Neural cell (in vitro differentiated cells): ENCODE results near the gene PCDHB10.

Experiments
- TF ChIP-seq, protein P1 (sequence below): fragments of 450-650 bp; IDR thresholded peaks from 2 replicates; pipeline ENCODE4 v1.5.1; 2014; ENCODE audit warnings: antibody characterized with exemption, mild to moderate bottlenecking, moderate library complexity; ENCODE audit not compliant: poor library complexity, severe bottlenecking
- TF ChIP-seq, protein P2 (sequence below): IDR thresholded peaks from 2 replicates; pipeline ENCODE4 v1.6.1; 2012; ENCODE audit warnings: borderline replicate concordance

DNA sequence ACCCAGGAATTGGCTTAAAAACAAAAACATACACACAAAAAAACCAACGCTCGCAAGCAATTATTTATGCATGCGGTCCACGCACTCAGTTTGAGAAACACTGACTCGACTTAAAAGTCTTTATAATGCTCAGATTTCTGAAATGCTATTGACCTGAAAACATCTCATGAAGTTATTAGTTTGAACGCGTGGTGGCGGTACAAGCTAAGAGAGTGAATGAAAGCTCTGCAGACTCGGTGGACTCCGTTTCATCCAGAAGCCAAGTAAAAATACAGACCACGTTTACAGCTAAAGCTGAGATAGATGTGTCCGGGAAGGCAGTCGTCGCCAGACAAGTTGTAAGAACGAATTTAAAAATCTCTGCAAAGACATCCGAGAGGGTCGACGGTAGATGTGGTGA, 42.3 kb upstream of the PCDHB10 start, which contains the start of gene PCDHB6:
- TF ChIP-seq, protein P1, sequence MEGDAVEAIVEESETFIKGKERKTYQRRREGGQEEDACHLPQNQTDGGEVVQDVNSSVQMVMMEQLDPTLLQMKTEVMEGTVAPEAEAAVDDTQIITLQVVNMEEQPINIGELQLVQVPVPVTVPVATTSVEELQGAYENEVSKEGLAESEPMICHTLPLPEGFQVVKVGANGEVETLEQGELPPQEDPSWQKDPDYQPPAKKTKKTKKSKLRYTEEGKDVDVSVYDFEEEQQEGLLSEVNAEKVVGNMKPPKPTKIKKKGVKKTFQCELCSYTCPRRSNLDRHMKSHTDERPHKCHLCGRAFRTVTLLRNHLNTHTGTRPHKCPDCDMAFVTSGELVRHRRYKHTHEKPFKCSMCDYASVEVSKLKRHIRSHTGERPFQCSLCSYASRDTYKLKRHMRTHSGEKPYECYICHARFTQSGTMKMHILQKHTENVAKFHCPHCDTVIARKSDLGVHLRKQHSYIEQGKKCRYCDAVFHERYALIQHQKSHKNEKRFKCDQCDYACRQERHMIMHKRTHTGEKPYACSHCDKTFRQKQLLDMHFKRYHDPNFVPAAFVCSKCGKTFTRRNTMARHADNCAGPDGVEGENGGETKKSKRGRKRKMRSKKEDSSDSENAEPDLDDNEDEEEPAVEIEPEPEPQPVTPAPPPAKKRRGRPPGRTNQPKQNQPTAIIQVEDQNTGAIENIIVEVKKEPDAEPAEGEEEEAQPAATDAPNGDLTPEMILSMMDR: no peak
- TF ChIP-seq, protein P2, sequence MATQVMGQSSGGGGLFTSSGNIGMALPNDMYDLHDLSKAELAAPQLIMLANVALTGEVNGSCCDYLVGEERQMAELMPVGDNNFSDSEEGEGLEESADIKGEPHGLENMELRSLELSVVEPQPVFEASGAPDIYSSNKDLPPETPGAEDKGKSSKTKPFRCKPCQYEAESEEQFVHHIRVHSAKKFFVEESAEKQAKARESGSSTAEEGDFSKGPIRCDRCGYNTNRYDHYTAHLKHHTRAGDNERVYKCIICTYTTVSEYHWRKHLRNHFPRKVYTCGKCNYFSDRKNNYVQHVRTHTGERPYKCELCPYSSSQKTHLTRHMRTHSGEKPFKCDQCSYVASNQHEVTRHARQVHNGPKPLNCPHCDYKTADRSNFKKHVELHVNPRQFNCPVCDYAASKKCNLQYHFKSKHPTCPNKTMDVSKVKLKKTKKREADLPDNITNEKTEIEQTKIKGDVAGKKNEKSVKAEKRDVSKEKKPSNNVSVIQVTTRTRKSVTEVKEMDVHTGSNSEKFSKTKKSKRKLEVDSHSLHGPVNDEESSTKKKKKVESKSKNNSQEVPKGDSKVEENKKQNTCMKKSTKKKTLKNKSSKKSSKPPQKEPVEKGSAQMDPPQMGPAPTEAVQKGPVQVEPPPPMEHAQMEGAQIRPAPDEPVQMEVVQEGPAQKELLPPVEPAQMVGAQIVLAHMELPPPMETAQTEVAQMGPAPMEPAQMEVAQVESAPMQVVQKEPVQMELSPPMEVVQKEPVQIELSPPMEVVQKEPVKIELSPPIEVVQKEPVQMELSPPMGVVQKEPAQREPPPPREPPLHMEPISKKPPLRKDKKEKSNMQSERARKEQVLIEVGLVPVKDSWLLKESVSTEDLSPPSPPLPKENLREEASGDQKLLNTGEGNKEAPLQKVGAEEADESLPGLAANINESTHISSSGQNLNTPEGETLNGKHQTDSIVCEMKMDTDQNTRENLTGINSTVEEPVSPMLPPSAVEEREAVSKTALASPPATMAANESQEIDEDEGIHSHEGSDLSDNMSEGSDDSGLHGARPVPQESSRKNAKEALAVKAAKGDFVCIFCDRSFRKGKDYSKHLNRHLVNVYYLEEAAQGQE: no peak
